Measurements from ENCODE around the gene LSM10.
A peak's percentile ranks its signal among the peaks of the same experiment; 100 is the strongest.

LSM10 gene

GRCh38 chr1:36391271-36391670, 6.4 kb downstream of the LSM10 start:
- Histone ChIP-seq H3K4me3 (ENCODE audit: low read depth, low read length) (no peak overlapping the region), H3K27me3 (ENCODE audit: control insufficient read depth, insufficient read depth, low read length) (no peaks in the 10 kb centered on the region), H3K4me1 (ENCODE audit: control insufficient read depth, insufficient read depth, low read length) (peaks cover 14% of the 10 kb centered on the region), H3K9me3 (ENCODE audit: control insufficient read depth, insufficient read depth, low read length) (no peaks in the 10 kb centered on the region), H3K27ac (ENCODE audit: low read depth, low read length) (no peak overlapping the region), H3K9ac (ENCODE audit: low read depth, low read length) (no peak overlapping the region), H3K36me3 (ENCODE audit: control insufficient read depth, insufficient read depth, low read length) (peaks cover 39% of the 10 kb centered on the region)

GRCh38 chr1:36390411-36390810, 7.3 kb downstream of the LSM10 start:
- H3K27ac ChIP-seq (ENCODE audit: low read depth, low read length), result no peak overlapping the region
- H3K4me3 ChIP-seq (ENCODE audit: low read depth, low read length), result no peak overlapping the region
- peaks cover 39% of the 10 kb centered on the region for H3K36me3 ChIP-seq (ENCODE audit: control insufficient read depth, insufficient read depth, low read length)
- H3K9me3 ChIP-seq (ENCODE audit: control insufficient read depth, insufficient read depth, low read length), result no peaks in the 10 kb centered on the region
- no peak overlapping the region for H3K9ac ChIP-seq (ENCODE audit: low read depth, low read length)
- no peaks in the 10 kb centered on the region for H3K27me3 ChIP-seq (ENCODE audit: control insufficient read depth, insufficient read depth, low read length)
- H3K4me1 ChIP-seq (ENCODE audit: control insufficient read depth, insufficient read depth, low read length), result peaks cover 14% of the 10 kb centered on the region

DNA sequence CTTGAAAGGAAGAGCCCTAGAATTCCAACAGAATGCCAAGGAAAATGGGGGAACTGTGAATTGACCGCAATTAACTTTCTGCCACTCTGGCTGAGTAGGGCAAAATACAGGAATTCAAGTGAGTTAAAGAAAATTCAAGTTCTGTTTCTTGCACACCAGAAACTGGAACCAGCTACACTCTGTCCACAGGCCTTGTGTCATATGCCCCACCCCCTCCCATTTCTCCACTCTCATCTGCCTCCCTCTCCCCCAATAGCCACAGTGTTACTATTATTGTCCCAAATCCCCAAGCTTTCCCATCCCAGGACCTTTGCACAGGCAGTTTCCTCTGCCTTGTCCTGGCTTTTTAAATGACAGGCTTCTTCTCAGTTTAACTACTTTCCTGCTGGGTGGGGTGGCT, 7.7 kb downstream of the LSM10 start:
- Histone ChIP-seq H3K27me3 (ENCODE audit: control insufficient read depth, insufficient read depth, low read length) (no peaks in the 10 kb centered on the region), H3K27ac (ENCODE audit: low read depth, low read length) (no peak overlapping the region), H3K4me3 (ENCODE audit: low read depth, low read length) (no peak overlapping the region)

DNA sequence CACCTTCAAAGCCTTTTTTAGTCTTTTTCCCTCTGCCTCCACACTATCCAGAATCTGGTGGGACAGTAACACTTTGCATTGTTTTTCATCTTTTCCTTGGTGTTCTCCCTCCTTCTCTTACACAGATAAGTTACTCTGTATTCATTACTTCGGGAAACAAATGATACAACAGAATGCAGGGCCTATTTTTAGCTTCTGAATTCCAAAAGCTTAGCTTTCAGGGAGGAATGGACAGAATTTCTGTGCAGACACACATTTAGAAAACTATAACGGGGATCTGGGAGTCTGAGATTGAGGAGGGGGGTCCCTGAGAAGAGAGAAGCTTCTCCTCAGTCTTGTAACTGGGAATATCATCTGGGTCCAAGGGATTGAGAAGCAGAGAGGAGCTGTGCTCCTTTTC, 8.4 kb downstream of the LSM10 start:
- peaks cover 18% of the 10 kb centered on the region for H3K4me1 ChIP-seq (ENCODE audit: control insufficient read depth, insufficient read depth, low read length)

More for the DNA sequence above, 7.7 kb downstream of the LSM10 start:
- H3K4me1 ChIP-seq (ENCODE audit: control insufficient read depth, insufficient read depth, low read length), result peaks cover 14% of the 10 kb centered on the region
- no peaks in the 10 kb centered on the region for H3K9me3 ChIP-seq (ENCODE audit: control insufficient read depth, insufficient read depth, low read length)
- no peak overlapping the region for H3K9ac ChIP-seq (ENCODE audit: low read depth, low read length)
- H3K36me3 ChIP-seq (ENCODE audit: control insufficient read depth, insufficient read depth, low read length), result peaks cover 39% of the 10 kb centered on the region

GRCh38 chr1:36387141-36387949, 10.4 kb downstream of the LSM10 start:
- H3K9me3 ChIP-seq (ENCODE audit: control insufficient read depth, insufficient read depth, low read length), result no peaks in the 10 kb centered on the region
- H3K27ac ChIP-seq (ENCODE audit: low read depth, low read length), result peak overlapping the region; percentile 99
- H3K4me1 ChIP-seq (ENCODE audit: control insufficient read depth, insufficient read depth, low read length), result peaks cover 19% of the 10 kb centered on the region
- peaks cover 19% of the 10 kb centered on the region for H3K36me3 ChIP-seq (ENCODE audit: control insufficient read depth, insufficient read depth, low read length)
- peak overlapping the region; percentile 96 for H3K9ac ChIP-seq (ENCODE audit: low read depth, low read length)
- H3K4me3 ChIP-seq (ENCODE audit: low read depth, low read length), result peak overlapping the region; percentile 73
- H3K27me3 ChIP-seq (ENCODE audit: control insufficient read depth, insufficient read depth, low read length), result no peaks in the 10 kb centered on the region

More for the DNA sequence above, 8.4 kb downstream of the LSM10 start:
- Histone ChIP-seq H3K4me3 (ENCODE audit: low read depth, low read length) (no peak overlapping the region), H3K9ac (ENCODE audit: low read depth, low read length) (no peak overlapping the region), H3K9me3 (ENCODE audit: control insufficient read depth, insufficient read depth, low read length) (no peaks in the 10 kb centered on the region), H3K27ac (ENCODE audit: low read depth, low read length) (no peak overlapping the region), H3K27me3 (ENCODE audit: control insufficient read depth, insufficient read depth, low read length) (no peaks in the 10 kb centered on the region), H3K36me3 (ENCODE audit: control insufficient read depth, insufficient read depth, low read length) (peaks cover 38% of the 10 kb centered on the region)

GRCh38 chr1:36386265-36387140, 11.2 kb downstream of the LSM10 start:
- peak overlapping the region; percentile 96 for H3K9ac ChIP-seq (ENCODE audit: low read depth, low read length)
- H3K27me3 ChIP-seq (ENCODE audit: control insufficient read depth, insufficient read depth, low read length), result no peaks in the 10 kb centered on the region
- no peaks in the 10 kb centered on the region for H3K9me3 ChIP-seq (ENCODE audit: control insufficient read depth, insufficient read depth, low read length)
- H3K36me3 ChIP-seq (ENCODE audit: control insufficient read depth, insufficient read depth, low read length), result peaks cover 12% of the 10 kb centered on the region
- peaks cover 19% of the 10 kb centered on the region for H3K4me1 ChIP-seq (ENCODE audit: control insufficient read depth, insufficient read depth, low read length)
- peak overlapping the region; percentile 73 for H3K4me3 ChIP-seq (ENCODE audit: low read depth, low read length)
- peak overlapping the region; percentile 99 for H3K27ac ChIP-seq (ENCODE audit: low read depth, low read length)

GRCh38 chr1:36385410-36386264, 12.1 kb downstream of the LSM10 start, which contains the start of gene STK40:
Gene STK40 (minus strand): TSS chr1:36385924. CDS start chr1:36361332, 24,592 bp downstream.
- H3K36me3 ChIP-seq (ENCODE audit: control insufficient read depth, insufficient read depth, low read length), result peaks cover 6% of the 10 kb centered on the region
- no peaks in the 10 kb centered on the region for H3K9me3 ChIP-seq (ENCODE audit: control insufficient read depth, insufficient read depth, low read length)
- H3K27ac ChIP-seq (ENCODE audit: low read depth, low read length), result peak within 1 kb of the TSS; percentile 99
- peak within 1 kb of the TSS; percentile 88 for H3K4me3 ChIP-seq (ENCODE audit: low read depth, low read length)
- no peaks in the 10 kb centered on the region for H3K27me3 ChIP-seq (ENCODE audit: control insufficient read depth, insufficient read depth, low read length)
- H3K4me1 ChIP-seq (ENCODE audit: control insufficient read depth, insufficient read depth, low read length), result peaks cover 19% of the 10 kb centered on the region
- peak within 1 kb of the TSS; percentile 96 for H3K9ac ChIP-seq (ENCODE audit: low read depth, low read length)

DNA sequence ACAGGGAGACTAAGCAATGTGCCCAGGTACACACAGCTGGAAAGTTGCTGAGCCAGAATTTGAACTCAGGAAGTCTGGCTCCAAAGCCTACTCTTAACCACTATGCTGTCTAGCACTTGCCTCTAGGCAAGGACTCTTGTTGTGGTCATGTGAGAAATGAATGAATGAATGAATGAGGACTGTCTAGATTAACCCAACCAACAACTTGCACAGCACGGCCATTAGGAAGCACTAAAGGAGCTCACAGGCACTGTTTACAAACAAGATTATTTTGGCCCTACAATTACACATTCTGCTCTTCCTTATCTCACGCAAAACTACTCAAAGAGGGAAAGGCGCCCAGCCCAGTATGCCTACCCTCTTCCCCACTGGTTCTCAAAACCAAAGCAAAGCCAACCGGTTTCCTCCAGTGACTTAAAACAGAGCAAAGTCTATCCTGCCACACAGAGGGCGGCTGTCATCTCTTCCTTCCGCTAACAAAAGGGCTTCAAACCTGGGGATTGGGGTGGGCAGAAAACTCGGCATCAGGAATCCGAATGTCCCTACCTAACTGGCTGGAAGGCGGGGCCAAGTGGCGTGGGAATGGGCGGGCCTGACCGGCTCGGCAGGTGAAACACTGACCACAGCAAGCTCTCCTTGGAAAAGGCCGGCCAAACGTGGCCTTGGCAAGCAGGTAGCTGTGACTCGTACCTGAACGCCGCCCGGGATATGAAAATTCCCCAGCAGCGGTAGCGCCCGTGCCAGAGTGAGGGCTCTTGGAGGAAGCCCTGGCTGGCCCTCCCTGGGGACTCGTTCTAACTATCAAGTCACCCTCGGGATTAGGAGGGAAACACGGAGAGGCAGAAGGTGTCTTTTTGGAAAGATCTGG, 12.9 kb downstream of the LSM10 start:
- Histone ChIP-seq H3K36me3 (ENCODE audit: control insufficient read depth, insufficient read depth, low read length) (0 out of 2 replicates have a peak, but pooled peaks cover 4% of the 10 kb centered on the region), H3K27ac (ENCODE audit: low read depth, low read length) (peak overlapping the region; percentile 91), H3K4me1 (ENCODE audit: control insufficient read depth, insufficient read depth, low read length) (peaks cover 19% of the 10 kb centered on the region), H3K27me3 (ENCODE audit: control insufficient read depth, insufficient read depth, low read length) (no peaks in the 10 kb centered on the region), H3K9ac (ENCODE audit: low read depth, low read length) (peak overlapping the region; percentile 59; the same call in 1 of the 2 replicates), H3K4me3 (ENCODE audit: low read depth, low read length) (peak overlapping the region; percentile 88), H3K9me3 (ENCODE audit: control insufficient read depth, insufficient read depth, low read length) (no peaks in the 10 kb centered on the region)

GRCh38 chr1:36383240-36383639, 14.5 kb downstream of the LSM10 start:
- Histone ChIP-seq H3K4me1 (ENCODE audit: control insufficient read depth, insufficient read depth, low read length) (peaks cover 19% of the 10 kb centered on the region), H3K4me3 (ENCODE audit: low read depth, low read length) (no peak overlapping the region), H3K9me3 (ENCODE audit: control insufficient read depth, insufficient read depth, low read length) (no peaks in the 10 kb centered on the region), H3K27ac (ENCODE audit: low read depth, low read length) (no peak overlapping the region), H3K9ac (ENCODE audit: low read depth, low read length) (no peak overlapping the region), H3K36me3 (ENCODE audit: control insufficient read depth, insufficient read depth, low read length) (0 out of 2 replicates have a peak, but pooled peaks cover 8% of the 10 kb centered on the region), H3K27me3 (ENCODE audit: control insufficient read depth, insufficient read depth, low read length) (no peaks in the 10 kb centered on the region)

Data from HUES48 (cell line).